H1 (cell line): Measurements from ENCODE around the gene PODN. TPM values are rescaled to one million over a fixed set of nuclear protein-coding genes. Genes with fewer than 3 reads are reported as not detected.

ENCODE experiments used
- CTCF ChIA-PET: fragments of 300-600 bp; sonication (Branson Sonifier 250); formaldehyde crosslinking; loops from one replicate; lab custom pipeline; 2021; ENCODE audit not compliant: partially characterized antibody; lab: Charles Lee
- POLR2A ChIA-PET: fragments of 300-600 bp; sonication (Branson Sonifier 250); formaldehyde crosslinking; loops from one replicate; lab custom pipeline; 2021; ENCODE audit warnings: inconsistent platforms; ENCODE audit not compliant: partially characterized antibody; lab: Charles Lee
- DNase-seq, 2 experiments: peaks; one replicate each; pipeline versions ENCODE4 v3.0.0 to v3.0.0-alpha.2; 2010 to 2022; ENCODE audit warnings: low spot score in 2 of 2, low read depth in 1 of 2, mixed read lengths in 1 of 2
- FAIRE-seq: peaks from 2 replicates; lab custom pipeline; 2011; peaks lifted over from hg19 to GRCh38; lab: Jason Lieb, UNC
- H2AFZ ChIP-seq: 2 replicates; pipeline ENCODE4 v1.8.1; 2012; ENCODE audit warnings: low read length, inconsistent platforms
- H2AK5ac ChIP-seq: 2 replicates; pipeline ENCODE4 v1.6.1; 2013; ENCODE audit warnings: low read depth, low read length
- H2BK120ac ChIP-seq: replicated peaks from 2 replicates; pipeline ENCODE3; 2013; ENCODE audit warnings: low read depth, low read length, inconsistent platforms
- H2BK12ac ChIP-seq: 2 replicates; pipeline ENCODE4 v1.6.1; 2013; ENCODE audit warnings: low read depth, low read length
- H2BK15ac ChIP-seq: 2 replicates; pipeline ENCODE4 v1.6.1; 2013; ENCODE audit warnings: low read length
- H2BK20ac ChIP-seq: 2 replicates; pipeline ENCODE4 v1.6.1; 2013; ENCODE audit warnings: low read length
- H2BK5ac ChIP-seq: 2 replicates; pipeline ENCODE4 v1.6.1; 2013; ENCODE audit warnings: low read depth, low read length
- H3K14ac ChIP-seq: 2 replicates; pipeline ENCODE4 v1.6.1; 2013; ENCODE audit warnings: inconsistent platforms; ENCODE audit not compliant: insufficient read length
- H3K18ac ChIP-seq: 2 replicates; pipeline ENCODE4 v1.6.1; 2013; ENCODE audit warnings: low read length; ENCODE audit errors: extremely low read depth
- H3K23ac ChIP-seq: 2 replicates; pipeline ENCODE4 v1.6.1; 2013; ENCODE audit warnings: inconsistent platforms; ENCODE audit not compliant: insufficient read length
- H3K23me2 ChIP-seq: 2 replicates; pipeline ENCODE4 v1.6.1; 2013; ENCODE audit warnings: low read depth, low read length
- H3K27ac ChIP-seq: 2 replicates; pipeline ENCODE4 v1.6.1; 2011; ENCODE audit warnings: low read depth, low read length, inconsistent platforms
- H3K27me3 ChIP-seq, 4 experiments: replicated peaks in 1 of 4; 1 replicate in 1 of 4; 2 replicates in 3 of 4; pipeline versions ENCODE4 v1.6.1 to v1.8.1; 2011 to 2013; ENCODE audit warnings: low read length in 3 of 4, mild to moderate bottlenecking in 3 of 4, inconsistent platforms in 2 of 4, mixed read lengths in 2 of 4, moderate library complexity in 1 of 4; ENCODE audit not compliant: control insufficient read depth in 3 of 4, insufficient read depth in 3 of 4; ENCODE audit errors: extremely low read depth in 1 of 4
- H3K36me3 ChIP-seq, 4 experiments: 2 replicates each; pipeline versions ENCODE4 v1.6.1 to v1.8.1; 2011 to 2013; ENCODE audit warnings: mild to moderate bottlenecking in 4 of 4, low read length in 3 of 4, moderate library complexity in 2 of 4, control low read depth in 1 of 4, inconsistent platforms in 1 of 4; ENCODE audit not compliant: insufficient read depth in 4 of 4, control insufficient read depth in 2 of 4
- H3K4ac ChIP-seq: replicated peaks from 2 replicates; pipeline ENCODE3; 2013; ENCODE audit warnings: low read length, low read depth, mixed read lengths, inconsistent platforms; ENCODE audit not compliant: insufficient read length
- H3K4me1 ChIP-seq, 4 experiments: replicated peaks in 1 of 4; 1 replicate in 1 of 4; 2 replicates in 3 of 4; pipeline versions ENCODE4 v1.6.1 to v1.8.1; 2011 to 2013; ENCODE audit warnings: low read length in 3 of 4, inconsistent platforms in 2 of 4, mixed read lengths in 1 of 4; ENCODE audit not compliant: insufficient read depth in 4 of 4, control insufficient read depth in 3 of 4
- H3K4me2 ChIP-seq, 2 experiments: 2 replicates each; pipeline versions ENCODE4 v1.6.1 to v1.8.1; 2011 to 2013; ENCODE audit warnings: low read depth in 2 of 2, low read length in 2 of 2, control low read depth in 1 of 2, inconsistent platforms in 1 of 2, mild to moderate bottlenecking in 1 of 2; ENCODE audit not compliant: insufficient read depth in 1 of 2
- H3K4me3 ChIP-seq, 4 experiments: fragments of 200-600, 300-600 bp in 1 of 4; sonication (generic), shearing (Covaris generic), sonication (Bioruptor Twin) in 1 of 4; 2 replicates each; pipeline versions ENCODE4 v1.5.1 to v1.8.1; 2011 to 2016; ENCODE audit warnings: low read length in 4 of 4, low read depth in 3 of 4, control low read depth in 2 of 4, inconsistent platforms in 2 of 4, mild to moderate bottlenecking in 2 of 4, mixed read lengths in 1 of 4, moderate library complexity in 1 of 4; ENCODE audit not compliant: insufficient read depth in 2 of 4; ENCODE audit errors: extremely low read depth in 1 of 4
- H3K56ac ChIP-seq: replicated peaks from 2 replicates; pipeline ENCODE3; 2013; ENCODE audit warnings: low read depth, mild to moderate bottlenecking, mixed read lengths, low read length, inconsistent platforms; ENCODE audit not compliant: insufficient read length
- H3K79me1 ChIP-seq: 2 replicates; pipeline ENCODE4 v1.6.1; 2013; ENCODE audit warnings: low read depth, low read length, control low read depth
- H3K79me2 ChIP-seq, 2 experiments: 2 replicates each; pipeline versions ENCODE4 v1.6.1 to v1.8.1; 2012 to 2013; ENCODE audit warnings: low read length in 2 of 2, mild to moderate bottlenecking in 2 of 2, inconsistent platforms in 1 of 2; ENCODE audit not compliant: insufficient read depth in 2 of 2, control insufficient read depth in 1 of 2
- H3K9ac ChIP-seq, 4 experiments: replicated peaks in 1 of 4; 1 replicate in 1 of 4; 2 replicates in 3 of 4; pipeline versions ENCODE4 v1.6.1 to v1.8.1; 2011 to 2013; ENCODE audit warnings: low read depth in 3 of 4, low read length in 3 of 4, control low read depth in 2 of 4, mild to moderate bottlenecking in 2 of 4, moderate library complexity in 2 of 4, inconsistent platforms in 1 of 4; ENCODE audit errors: extremely low read depth in 1 of 4
- H3K9me3 ChIP-seq, 2 experiments: 2 replicates each; pipeline versions ENCODE4 v1.6.1 to v1.8.1; 2012 to 2013; ENCODE audit warnings: mild to moderate bottlenecking in 2 of 2, moderate library complexity in 2 of 2, control low read depth in 1 of 2, inconsistent platforms in 1 of 2, low read depth in 1 of 2, low read length in 1 of 2, mixed read lengths in 1 of 2; ENCODE audit not compliant: insufficient read depth in 2 of 2
- H4K20me1 ChIP-seq, 2 experiments: replicated peaks in 1 of 2; 2 replicates each; pipeline versions ENCODE3 to v1.8.1; 2011 to 2013; ENCODE audit warnings: inconsistent platforms in 2 of 2, low read length in 2 of 2, mild to moderate bottlenecking in 1 of 2; ENCODE audit not compliant: insufficient read depth in 2 of 2, control insufficient read depth in 1 of 2
- H4K5ac ChIP-seq: 2 replicates; pipeline ENCODE4 v1.6.1; 2013; ENCODE audit warnings: low read length, low read depth, mixed read lengths, inconsistent platforms; ENCODE audit not compliant: insufficient read length
- H4K8ac ChIP-seq: 2 replicates; pipeline ENCODE4 v1.8.0; 2013; ENCODE audit warnings: mild to moderate bottlenecking, moderate library complexity, low read length, inconsistent platforms; ENCODE audit not compliant: insufficient read depth; ENCODE audit errors: extremely low read depth
- H4K91ac ChIP-seq: replicated peaks from 2 replicates; pipeline ENCODE3; 2013; ENCODE audit warnings: low read length, mixed read lengths, inconsistent platforms; ENCODE audit not compliant: insufficient read length
- CTBP2 ChIP-seq: IDR thresholded peaks from 2 replicates; pipeline ENCODE4 v1.7.0; 2011; ENCODE audit warnings: borderline replicate concordance, mild to moderate bottlenecking, moderate library complexity, mixed read lengths, low read length; ENCODE audit not compliant: insufficient read depth, insufficient read length
- EZH2 ChIP-seq: fragments of 200-600 bp; sonication (generic); IDR thresholded peaks from 2 replicates; pipeline ENCODE4 v1.7.1; 2012; ENCODE audit warnings: low read depth, mild to moderate bottlenecking, moderate library complexity, low read length, inconsistent platforms; ENCODE audit not compliant: severe bottlenecking
- KDM4A ChIP-seq: IDR thresholded peaks from one replicate; pipeline ENCODE4 v1.7.1; 2012; ENCODE audit warnings: low read depth, mild to moderate bottlenecking, moderate library complexity, low read length, inconsistent platforms; ENCODE audit not compliant: severe bottlenecking
- SAP30 ChIP-seq: fragments of 300-600 bp; sonication (generic); IDR thresholded peaks from 2 replicates; pipeline ENCODE4 v1.7.1; 2012; ENCODE audit warnings: low read length, moderate library complexity, mild to moderate bottlenecking, inconsistent platforms; ENCODE audit not compliant: insufficient read depth, insufficient replicate concordance
- SIX5 ChIP-seq: IDR thresholded peaks from 2 replicates; pipeline ENCODE4 v1.6.1; 2011; ENCODE audit warnings: mild to moderate bottlenecking, low read depth, low read length
- TAF1 ChIP-seq: IDR thresholded peaks from 2 replicates; pipeline ENCODE4 v1.6.1; 2011; ENCODE audit warnings: mild to moderate bottlenecking, low read depth, low read length
- TBP ChIP-seq: IDR thresholded peaks from 2 replicates; pipeline ENCODE4 v1.6.1; 2011; ENCODE audit warnings: low read depth, low read length, improper control_type of control experiment
- WGBS, 2 experiments: shearing (Covaris generic) in 1 of 2; methylation state at CpG; one replicate each; pipeline versions ENCODE4 v1.1.6 to v1.1.7; 2013 to 2015; ENCODE audit warnings: low lambda C conversion rate in 2 of 2, mixed read lengths in 2 of 2, inconsistent platforms in 1 of 2, low coverage in 1 of 2, missing lambda C conversion rate in 1 of 2; ENCODE audit not compliant: insufficient replicate concordance in 2 of 2, insufficient coverage in 1 of 2, insufficient read length in 1 of 2; ENCODE audit errors: extremely low coverage in 1 of 2, missing lambda C conversion rate in 1 of 2; 5-methylcytosine and 5-hydroxymethylcytosine counted together
- polyA plus RNA-seq, 7 experiments: library from polyadenylated mRNA; depleted of rRNA in 3 of 7; stranded (reverse) in 5 of 7; unstranded in 2 of 7; fragments of >200 nt in 5 of 7; fragments of 200-250 nt in 2 of 7; gene quantifications; 1 replicate in 5 of 7; 2 replicates in 1 of 7; 4 replicates in 1 of 7; pipeline versions ENCODE4 v1.2.1 to v1.2.3, GENCODE V29; 2011 to 2013; ENCODE audit warnings: missing spikeins in 2 of 7, mixed read lengths in 2 of 7
- total RNA-seq: library from RNA; stranded (reverse); fragmentation: NEBNext Ultra II Directional; extraction: Animal tissue kit (Norgen Biotek cat#: 25700); gene quantifications from 2 replicates; pipeline ENCODE4 v1.2.1, GENCODE V29; 2021
- TF ChIP-seq, protein P1 (sequence below): IDR thresholded peaks from 2 replicates; pipeline ENCODE4 v1.6.1; 2012; ENCODE audit warnings: low read length, inconsistent platforms
- TF ChIP-seq, protein P2 (sequence below): IDR thresholded peaks from 2 replicates; pipeline ENCODE4 v1.6.1; 2012; ENCODE audit warnings: inconsistent platforms

The PODN gene
- total and polyA plus RNA-seq, 2 of the 8 experiments (the other 6 are each of a cell fraction or from before 2014, with no cell fraction given): 0.11 to 0.17 TPM

DNA sequence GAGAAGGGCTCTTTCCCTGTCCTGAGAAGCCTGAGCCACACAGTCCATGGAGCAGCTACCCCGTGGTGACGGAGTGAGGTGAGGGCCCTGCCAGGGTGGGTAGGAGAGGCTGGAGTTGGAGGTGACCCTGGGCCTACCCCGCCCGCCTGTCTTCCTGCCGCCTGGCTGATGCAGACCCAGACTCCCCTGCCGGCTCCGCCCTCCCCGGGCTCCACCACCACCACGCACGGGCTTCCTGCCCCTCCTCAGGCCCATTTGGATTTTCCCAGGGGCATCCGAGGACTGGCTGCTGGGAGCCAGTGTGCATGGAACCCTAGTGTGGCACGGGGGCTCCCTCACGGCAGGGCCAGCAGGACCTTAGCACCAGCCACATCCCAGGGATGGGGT is 32.5 kb downstream of the PODN start:
- Histone ChIP-seq H3K79me1 (no peaks in the 10 kb centered on the region), H2AK5ac (no peak overlapping the region), H3K79me2 (no peaks in the 10 kb centered on the region), H3K4me2 (no peak overlapping the region), H4K91ac (no peak overlapping the region), H3K27ac (no peak overlapping the region), H2BK12ac (no peak overlapping the region), H3K23me2 (peaks cover 9% of the 10 kb centered on the region; the same call in 1 of the 2 replicates), H2AFZ (no peak overlapping the region), H3K18ac (no peak overlapping the region), H3K56ac (no peak overlapping the region), H3K27me3 (no peaks in the 10 kb centered on the region; a peak in 1 of 7 replicates), H2BK5ac (no peak overlapping the region), H2BK120ac (no peak overlapping the region), H3K9me3 (peaks cover 7 to 29% of the 10 kb centered on the region in 2 experiments; a peak in 2 of 4 replicates), H3K4me1 (no peaks in the 10 kb centered on the region), H3K14ac (no peak overlapping the region), H3K36me3 (no peaks in the 10 kb centered on the region; a peak in 1 of 8 replicates), H3K4me3 (no peak overlapping the region), H2BK15ac (no peak overlapping the region), H4K8ac (no peak overlapping the region; the same call in 1 of the 2 replicates), H4K20me1 (no peaks in the 10 kb centered on the region), H3K9ac (no peak overlapping the region), H4K5ac (no peak overlapping the region), H3K23ac (no peak overlapping the region), H3K4ac (no peak overlapping the region), H2BK20ac (no peak overlapping the region)
- DNase-seq: no peak
- ChIA-PET CTCF (interaction anchor here (0.7 to 1.0 kb wide), 2 partner anchors 31 to 77 kb away, joined by 3 read pairs; no protein-coding TSS in a partner anchor), POLR2A (interaction anchor here (0.7 to 1.6 kb wide), 2 partner anchors 9 to 11 kb away, joined by 3 read pairs; no protein-coding TSS in a partner anchor)
- FAIRE-seq: no peak
- 88% methylated on average over 13 of the region's 13 CpGs; no CpG with 5 or more reads in 1 of the 2 experiments for WGBS, 2 experiments
- TF ChIP-seq TAF1: no peak
- no peak for TF ChIP-seq CTBP2
- TF ChIP-seq SIX5: no peak
- no peak for TF ChIP-seq EZH2
- TF ChIP-seq, protein P1, sequence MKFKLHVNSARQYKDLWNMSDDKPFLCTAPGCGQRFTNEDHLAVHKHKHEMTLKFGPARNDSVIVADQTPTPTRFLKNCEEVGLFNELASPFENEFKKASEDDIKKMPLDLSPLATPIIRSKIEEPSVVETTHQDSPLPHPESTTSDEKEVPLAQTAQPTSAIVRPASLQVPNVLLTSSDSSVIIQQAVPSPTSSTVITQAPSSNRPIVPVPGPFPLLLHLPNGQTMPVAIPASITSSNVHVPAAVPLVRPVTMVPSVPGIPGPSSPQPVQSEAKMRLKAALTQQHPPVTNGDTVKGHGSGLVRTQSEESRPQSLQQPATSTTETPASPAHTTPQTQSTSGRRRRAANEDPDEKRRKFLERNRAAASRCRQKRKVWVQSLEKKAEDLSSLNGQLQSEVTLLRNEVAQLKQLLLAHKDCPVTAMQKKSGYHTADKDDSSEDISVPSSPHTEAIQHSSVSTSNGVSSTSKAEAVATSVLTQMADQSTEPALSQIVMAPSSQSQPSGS: no peak
- TF ChIP-seq, protein P2, sequence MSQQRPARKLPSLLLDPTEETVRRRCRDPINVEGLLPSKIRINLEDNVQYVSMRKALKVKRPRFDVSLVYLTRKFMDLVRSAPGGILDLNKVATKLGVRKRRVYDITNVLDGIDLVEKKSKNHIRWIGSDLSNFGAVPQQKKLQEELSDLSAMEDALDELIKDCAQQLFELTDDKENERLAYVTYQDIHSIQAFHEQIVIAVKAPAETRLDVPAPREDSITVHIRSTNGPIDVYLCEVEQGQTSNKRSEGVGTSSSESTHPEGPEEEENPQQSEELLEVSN: no peak
- no peak for TF ChIP-seq SAP30
- no peak for TF ChIP-seq TBP
- TF ChIP-seq KDM4A: no peak
